GM19239 (cell line): Measurements from ENCODE around the gene SCRN2.

Experiments
- DNase-seq: peaks from one replicate; pipeline ENCODE4 v3.0.0; 2011; ENCODE audit warnings: low spot score; ENCODE audit not compliant: insufficient read length
- FAIRE-seq: peaks from 2 replicates; lab custom pipeline; 2011; peaks lifted over from hg19 to GRCh38; lab: Jason Lieb, UNC

Gene SCRN2

GRCh38 chr17:47840742-47841487, at the start of gene SCRN2:
Gene SCRN2 (minus strand): TSS chr17:47841273. CDS start chr17:47840843, 430 bp downstream.
- FAIRE-seq (peak; percentile 98), DNase-seq (peak; percentile 94)

GRCh38 chr17:47889734-47890529, 48.9 kb upstream of the SCRN2 start:
- DNase-seq (peak; percentile 65), FAIRE-seq (peak; percentile 86)

- FAIRE-seq, result no peak
- DNase-seq, result no peak
Observed at GRCh38 chr17:47888293-47888692, 47.2 kb upstream of the SCRN2 start.

GRCh38 chr17:47884905-47885730, 44.0 kb upstream of the SCRN2 start:
- no peak for FAIRE-seq
- no peak for DNase-seq

- DNase-seq (no peak), FAIRE-seq (no peak)
Observed at GRCh38 chr17:47884427-47884740, 43.3 kb upstream of the SCRN2 start.

- FAIRE-seq (no peak), DNase-seq (no peak)
Observed at GRCh38 chr17:47883589-47884426, 42.7 kb upstream of the SCRN2 start.

GRCh38 chr17:47882695-47883588, 41.9 kb upstream of the SCRN2 start:
- no peak for DNase-seq

GRCh38 chr17:47882247-47882646, 41.2 kb upstream of the SCRN2 start:
- no peak for FAIRE-seq
- no peak for DNase-seq

More at GRCh38 chr17:47882695-47883588, 41.9 kb upstream of the SCRN2 start:
- no peak for FAIRE-seq

- DNase-seq (no peak), FAIRE-seq (no peak)
Observed at GRCh38 chr17:47879776-47880454, 38.8 kb upstream of the SCRN2 start.

GRCh38 chr17:47879028-47879585, 38.0 kb upstream of the SCRN2 start:
- FAIRE-seq (no peak), DNase-seq (no peak)

- FAIRE-seq, result no peak
- no peak for DNase-seq
Observed at GRCh38 chr17:47878203-47879027, 37.3 kb upstream of the SCRN2 start.

GRCh38 chr17:47877368-47878034, 36.4 kb upstream of the SCRN2 start:
- DNase-seq (no peak), FAIRE-seq (no peak)

- no peak for FAIRE-seq
- DNase-seq, result no peak
Observed at GRCh38 chr17:47875011-47875985, 34.2 kb upstream of the SCRN2 start.

- DNase-seq, result no peak
- no peak for FAIRE-seq
Observed at GRCh38 chr17:47873200-47874090, 32.4 kb upstream of the SCRN2 start.
